GM23338 (cell line): ENCODE results near the gene RFX8. TPM values are rescaled to one million over a fixed set of nuclear protein-coding genes. Genes with fewer than 3 reads are reported as not detected.

Experiments used
- ATAC-seq: fragments of 200-7000 bp; cut with Tn5 transposase; 3 replicates; pipeline ENCODE4 v1.9.1; 2020
- DNase-seq: peaks from one replicate; pipeline ENCODE4 v3.0.0-alpha.2; 2015; ENCODE audit warnings: low spot score
- H2AFZ ChIP-seq: fragments of 200-600 bp; sonication (generic); 2 replicates; pipeline ENCODE4 v1.8.0; 2016; ENCODE audit warnings: antibody characterized with exemption, mild to moderate bottlenecking, moderate library complexity
- H3F3A ChIP-seq: fragments of 200-600 bp; sonication (generic); replicated peaks from 2 replicates; pipeline ENCODE4 v1.8.0; 2017; ENCODE audit warnings: antibody characterized with exemption, mixed run types, low read depth
- H3K27ac ChIP-seq: fragments of 200-600 bp; sonication (generic); 2 replicates; pipeline ENCODE4 v1.6.1; 2016; ENCODE audit warnings: low read depth
- H3K27me3 ChIP-seq: fragments of 200-600 bp; sonication (generic); 2 replicates; pipeline ENCODE4 v1.8.0; 2016; ENCODE audit warnings: mild to moderate bottlenecking, mixed run types, moderate library complexity; ENCODE audit not compliant: insufficient read depth
- H3K36me3 ChIP-seq: fragments of 200-600 bp; sonication (generic); 2 replicates; pipeline ENCODE4 v1.8.0; 2016; ENCODE audit warnings: mild to moderate bottlenecking; ENCODE audit not compliant: insufficient read depth
- H3K4me1 ChIP-seq: fragments of 200-600 bp; sonication (generic); 2 replicates; pipeline ENCODE4 v1.8.0; 2016; ENCODE audit warnings: mild to moderate bottlenecking, moderate library complexity; ENCODE audit not compliant: insufficient read depth
- H3K4me2 ChIP-seq: fragments of 200-600 bp; sonication (generic); 2 replicates; pipeline ENCODE4 v1.7.1; 2017; ENCODE audit warnings: mixed run types
- H3K4me3 ChIP-seq: fragments of 200-600 bp; sonication (generic); 2 replicates; pipeline ENCODE4 v1.6.1; 2016; ENCODE audit warnings: mixed run types
- H3K79me2 ChIP-seq: fragments of 200-600 bp; sonication (generic); replicated peaks from 2 replicates; pipeline ENCODE4 v1.8.0; 2017; ENCODE audit warnings: mild to moderate bottlenecking; ENCODE audit not compliant: insufficient read depth
- H3K9me2 ChIP-seq: fragments of 200-600 bp; sonication (generic); 2 replicates; pipeline ENCODE4 v1.8.0; 2017; ENCODE audit not compliant: insufficient read depth
- H4K20me1 ChIP-seq: fragments of 200-600 bp; sonication (generic); replicated peaks from 2 replicates; pipeline ENCODE4 v1.8.0; 2017; ENCODE audit warnings: mild to moderate bottlenecking; ENCODE audit not compliant: insufficient read depth
- H3K27ac Mint-ChIP-seq: 2 replicates; pipeline ENCODE4 v1.8.0; 2020; ENCODE audit warnings: inconsistent platforms, mild to moderate bottlenecking, moderate library complexity, mixed read lengths
- H3K27me3 Mint-ChIP-seq: 3 replicates; pipeline ENCODE4 v1.8.0; 2022; ENCODE audit warnings: low read depth, mild to moderate bottlenecking, moderate library complexity, mixed read lengths, inconsistent platforms; ENCODE audit not compliant: insufficient read depth, poor library complexity
- H3K36me3 Mint-ChIP-seq: 3 replicates; pipeline ENCODE4 v1.8.0; 2021; ENCODE audit warnings: low read depth, mild to moderate bottlenecking, inconsistent platforms, moderate library complexity, mixed read lengths
- H3K4me1 Mint-ChIP-seq: 3 replicates; pipeline ENCODE4 v1.8.0; 2020; ENCODE audit warnings: mild to moderate bottlenecking, inconsistent platforms, mixed read lengths
- H3K4me3 Mint-ChIP-seq: 3 replicates; pipeline ENCODE4 v1.8.0; 2021; ENCODE audit warnings: moderate library complexity, mild to moderate bottlenecking, inconsistent platforms, mixed read lengths
- H3K9me3 Mint-ChIP-seq: 3 replicates; pipeline ENCODE4 v1.8.0; 2020; ENCODE audit warnings: moderate library complexity, mild to moderate bottlenecking, inconsistent platforms, mixed read lengths
- CTCF ChIP-seq, 2 experiments: fragments of 200-600 bp in 1 of 2; sonication (generic) in 1 of 2; conservative IDR thresholded peaks; 2 replicates each; pipeline versions ENCODE4 v1.5.1 to v1.6.1; 2016 to 2017; ENCODE audit warnings: antibody characterized with exemption in 2 of 2, low read depth in 2 of 2, mild to moderate bottlenecking in 2 of 2, moderate library complexity in 1 of 2
- EZH2 ChIP-seq: fragments of 200-600 bp; sonication (generic); IDR thresholded peaks from one replicate; pipeline ENCODE4 v1.8.0; 2017; ENCODE audit warnings: antibody characterized with exemption, mild to moderate bottlenecking, low read depth; ENCODE audit not compliant: unreplicated experiment
- EZH2phosphoT487 ChIP-seq: fragments of 200-600 bp; sonication (generic); IDR thresholded peaks from one replicate; pipeline ENCODE4 v1.8.1; 2018; ENCODE audit warnings: antibody characterized with exemption; ENCODE audit not compliant: unreplicated experiment
- JUNB ChIP-seq: IDR thresholded peaks from one replicate; pipeline ENCODE4 v1.6.1; 2016; ENCODE audit warnings: antibody characterized with exemption; ENCODE audit not compliant: unreplicated experiment
- POLR2AphosphoS5 ChIP-seq: IDR thresholded peaks from 2 replicates; pipeline ENCODE4 v1.6.1; 2016; ENCODE audit warnings: antibody characterized with exemption, low read depth
- STAT1 ChIP-seq: IDR thresholded peaks from one replicate; pipeline ENCODE4 v1.6.1; 2016; ENCODE audit warnings: antibody characterized with exemption; ENCODE audit not compliant: unreplicated experiment
- ZNF331 ChIP-seq: fragments of 250-450 bp; sonication (Bioruptor Pico); IDR thresholded peaks from 2 replicates; pipeline ENCODE4 v1.5.0; 2020; ENCODE audit warnings: low read depth, mild to moderate bottlenecking, moderate library complexity
- polyA plus RNA-seq: library from polyadenylated mRNA; unstranded; fragments of >200 nt; fragmentation: Nextera tagmentation; extraction: Ambion mirVana; gene quantifications from 2 replicates; pipeline ENCODE4 v1.2.1, GENCODE V29; 2016
- total RNA-seq: library from RNA; depleted of rRNA; stranded (reverse); fragments of >200 nt; shearing (Covaris generic); gene quantifications from 2 replicates; pipeline ENCODE4 v1.2.3, GENCODE V29; 2014
- TF ChIP-seq, protein P1 (sequence below): fragments of 250-450 bp; sonication (Bioruptor Pico); IDR thresholded peaks from 2 replicates; pipeline ENCODE4 v1.5.0; 2020; ENCODE audit warnings: mild to moderate bottlenecking, moderate library complexity

RFX8 gene
- total and polyA plus RNA-seq, 2 experiments from 2014 or later = 0.65 to 1.5 TPM

DNA sequence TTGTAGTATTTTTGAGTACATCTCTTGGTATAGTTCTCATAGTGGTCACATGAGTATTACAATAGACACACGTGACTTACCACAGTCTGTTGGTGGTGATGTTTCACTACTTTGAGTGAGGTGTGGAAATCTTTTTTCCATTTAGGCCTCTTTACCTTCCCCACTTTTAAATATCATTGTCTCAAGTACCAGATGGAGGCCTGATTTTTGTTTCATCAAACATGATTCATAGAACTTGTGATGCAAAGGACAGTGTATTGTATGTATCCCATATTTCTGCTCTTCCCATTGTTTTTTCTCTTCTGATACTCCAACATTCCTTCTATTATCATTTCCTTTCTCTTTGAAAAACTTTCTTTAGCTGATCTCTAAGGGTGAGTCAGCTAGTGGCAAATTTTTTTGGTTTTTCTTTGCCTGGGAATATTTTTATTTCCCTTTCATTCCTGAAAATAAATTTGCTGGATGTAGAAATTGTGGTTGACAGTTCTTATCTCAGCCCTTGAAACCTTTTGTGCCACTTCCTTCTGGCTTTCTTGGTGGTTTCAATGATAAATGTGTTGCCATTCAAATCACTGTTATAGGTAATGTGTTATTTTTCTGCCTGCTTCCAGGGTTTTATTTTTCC, 32.8 kb downstream of the RFX8 start:
- Histone ChIP-seq H4K20me1 (no peaks in the 10 kb centered on the region), H3K4me3 (no peak overlapping the region), H3F3A (no peaks in the 10 kb centered on the region), H3K4me2 (no peak overlapping the region), H3K27me3 (no peaks in the 10 kb centered on the region), H3K79me2 (no peaks in the 10 kb centered on the region), H3K36me3 (no peaks in the 10 kb centered on the region; the same call in 1 of the 2 replicates), H3K27ac (no peak overlapping the region), H3K9me2 (no peaks in the 10 kb centered on the region), H3K4me1 (0 out of 2 replicates have a peak, but pooled peaks cover 4% of the 10 kb centered on the region), H2AFZ (no peak overlapping the region; the same call in 1 of the 2 replicates)
- H3K4me1 Mint-ChIP-seq = peaks cover 5% of the 10 kb centered on the region; the same call in 2 of the 3 replicates
- H3K27me3 Mint-ChIP-seq = no peaks in the 10 kb centered on the region
- TF ChIP-seq, protein P1, sequence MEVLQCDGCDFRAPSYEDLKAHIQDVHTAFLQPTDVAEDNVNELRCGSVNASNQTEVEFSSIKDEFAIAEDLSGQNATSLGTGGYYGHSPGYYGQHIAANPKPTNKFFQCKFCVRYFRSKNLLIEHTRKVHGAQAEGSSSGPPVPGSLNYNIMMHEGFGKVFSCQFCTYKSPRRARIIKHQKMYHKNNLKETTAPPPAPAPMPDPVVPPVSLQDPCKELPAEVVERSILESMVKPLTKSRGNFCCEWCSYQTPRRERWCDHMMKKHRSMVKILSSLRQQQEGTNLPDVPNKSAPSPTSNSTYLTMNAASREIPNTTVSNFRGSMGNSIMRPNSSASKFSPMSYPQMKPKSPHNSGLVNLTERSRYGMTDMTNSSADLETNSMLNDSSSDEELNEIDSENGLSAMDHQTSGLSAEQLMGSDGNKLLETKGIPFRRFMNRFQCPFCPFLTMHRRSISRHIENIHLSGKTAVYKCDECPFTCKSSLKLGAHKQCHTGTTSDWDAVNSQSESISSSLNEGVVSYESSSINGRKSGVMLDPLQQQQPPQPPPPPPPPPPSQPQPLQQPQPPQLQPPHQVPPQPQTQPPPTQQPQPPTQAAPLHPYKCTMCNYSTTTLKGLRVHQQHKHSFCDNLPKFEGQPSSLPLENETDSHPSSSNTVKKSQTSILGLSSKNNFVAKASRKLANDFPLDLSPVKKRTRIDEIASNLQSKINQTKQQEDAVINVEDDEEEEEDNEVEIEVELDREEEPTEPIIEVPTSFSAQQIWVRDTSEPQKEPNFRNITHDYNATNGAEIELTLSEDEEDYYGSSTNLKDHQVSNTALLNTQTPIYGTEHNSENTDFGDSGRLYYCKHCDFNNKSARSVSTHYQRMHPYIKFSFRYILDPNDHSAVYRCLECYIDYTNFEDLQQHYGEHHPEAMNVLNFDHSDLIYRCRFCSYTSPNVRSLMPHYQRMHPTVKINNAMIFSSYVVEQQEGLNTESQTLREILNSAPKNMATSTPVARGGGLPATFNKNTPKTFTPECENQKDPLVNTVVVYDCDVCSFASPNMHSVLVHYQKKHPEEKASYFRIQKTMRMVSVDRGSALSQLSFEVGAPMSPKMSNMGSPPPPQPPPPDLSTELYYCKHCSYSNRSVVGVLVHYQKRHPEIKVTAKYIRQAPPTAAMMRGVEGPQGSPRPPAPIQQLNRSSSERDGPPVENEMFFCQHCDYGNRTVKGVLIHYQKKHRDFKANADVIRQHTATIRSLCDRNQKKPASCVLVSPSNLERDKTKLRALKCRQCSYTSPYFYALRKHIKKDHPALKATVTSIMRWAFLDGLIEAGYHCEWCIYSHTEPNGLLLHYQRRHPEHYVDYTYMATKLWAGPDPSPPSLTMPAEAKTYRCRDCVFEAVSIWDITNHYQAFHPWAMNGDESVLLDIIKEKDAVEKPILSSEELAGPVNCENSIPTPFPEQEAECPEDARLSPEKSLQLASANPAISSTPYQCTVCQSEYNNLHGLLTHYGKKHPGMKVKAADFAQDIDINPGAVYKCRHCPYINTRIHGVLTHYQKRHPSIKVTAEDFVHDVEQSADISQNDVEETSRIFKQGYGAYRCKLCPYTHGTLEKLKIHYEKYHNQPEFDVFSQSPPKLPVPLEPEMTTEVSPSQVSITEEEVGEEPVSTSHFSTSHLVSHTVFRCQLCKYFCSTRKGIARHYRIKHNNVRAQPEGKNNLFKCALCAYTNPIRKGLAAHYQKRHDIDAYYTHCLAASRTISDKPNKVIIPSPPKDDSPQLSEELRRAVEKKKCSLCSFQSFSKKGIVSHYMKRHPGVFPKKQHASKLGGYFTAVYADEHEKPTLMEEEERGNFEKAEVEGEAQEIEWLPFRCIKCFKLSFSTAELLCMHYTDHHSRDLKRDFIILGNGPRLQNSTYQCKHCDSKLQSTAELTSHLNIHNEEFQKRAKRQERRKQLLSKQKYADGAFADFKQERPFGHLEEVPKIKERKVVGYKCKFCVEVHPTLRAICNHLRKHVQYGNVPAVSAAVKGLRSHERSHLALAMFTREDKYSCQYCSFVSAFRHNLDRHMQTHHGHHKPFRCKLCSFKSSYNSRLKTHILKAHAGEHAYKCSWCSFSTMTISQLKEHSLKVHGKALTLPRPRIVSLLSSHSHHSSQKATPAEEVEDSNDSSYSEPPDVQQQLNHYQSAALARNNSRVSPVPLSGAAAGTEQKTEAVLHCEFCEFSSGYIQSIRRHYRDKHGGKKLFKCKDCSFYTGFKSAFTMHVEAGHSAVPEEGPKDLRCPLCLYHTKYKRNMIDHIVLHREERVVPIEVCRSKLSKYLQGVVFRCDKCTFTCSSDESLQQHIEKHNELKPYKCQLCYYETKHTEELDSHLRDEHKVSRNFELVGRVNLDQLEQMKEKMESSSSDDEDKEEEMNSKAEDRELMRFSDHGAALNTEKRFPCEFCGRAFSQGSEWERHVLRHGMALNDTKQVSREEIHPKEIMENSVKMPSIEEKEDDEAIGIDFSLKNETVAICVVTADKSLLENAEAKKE (CRISPR knock-in tag) = no peak
- no peak for TF ChIP-seq POLR2AphosphoS5
- TF ChIP-seq STAT1 = no peak
- no peak for TF ChIP-seq JUNB
- no peak for TF ChIP-seq EZH2phosphoT487
- no peak for TF ChIP-seq ZNF331
- TF ChIP-seq EZH2 = no peak
- no peak for TF ChIP-seq CTCF (conservative IDR thresholded peaks at IDR 0.05; ENCODE audit: low read depth in 2 of 2)
- H3K36me3 Mint-ChIP-seq = peaks cover 3% of the 10 kb centered on the region; the same call in 2 of the 3 replicates
- H3K27ac Mint-ChIP-seq = no peak overlapping the region
- peaks cover 3% of the 10 kb centered on the region; the same call in 1 of the 3 replicates for H3K9me3 Mint-ChIP-seq
- H3K4me3 Mint-ChIP-seq = no peak overlapping the region
- ATAC-seq (no peak), DNase-seq (no peak)
